HG03196 (cell line): ENCODE data around the gene MPEG1.

ENCODE experiments used
- ATAC-seq: cut with Tn5 transposase; IDR thresholded peaks from one replicate; pipeline ENCODE4 v1.9.1; 2021; ENCODE audit not compliant: unreplicated experiment

MPEG1 gene

GRCh38 chr11:59212744-59213631, at the start of gene MPEG1:
Gene MPEG1, minus strand, starts transcription at chr11:59212927. Its CDS starts 62 bp downstream, at chr11:59212865.
- no peak for ATAC-seq

GRCh38 chr11:59262177-59262818, 49.6 kb upstream of the MPEG1 start:
- no peak for ATAC-seq

GRCh38 chr11:59261150-59261549, 48.4 kb upstream of the MPEG1 start:
- ATAC-seq: no peak

- no peak for ATAC-seq
Measured at GRCh38 chr11:59259867-59260475, 47.2 kb upstream of the MPEG1 start.

GRCh38 chr11:59259047-59259446, 46.3 kb upstream of the MPEG1 start:
- ATAC-seq: no peak

- no peak for ATAC-seq
Measured at GRCh38 chr11:59255281-59255680, 42.6 kb upstream of the MPEG1 start.

GRCh38 chr11:59254286-59254685, 41.6 kb upstream of the MPEG1 start:
- ATAC-seq: no peak

- ATAC-seq: no peak
Measured at GRCh38 chr11:59253001-59253400, 40.3 kb upstream of the MPEG1 start.

GRCh38 chr11:59249535-59249934, 36.8 kb upstream of the MPEG1 start:
- no peak for ATAC-seq

GRCh38 chr11:59247531-59248227, 35.0 kb upstream of the MPEG1 start:
- ATAC-seq: no peak

GRCh38 chr11:59243633-59244032, 30.9 kb upstream of the MPEG1 start:
- ATAC-seq: no peak

GRCh38 chr11:59240322-59240721, 27.6 kb upstream of the MPEG1 start:
- ATAC-seq: no peak

GRCh38 chr11:59226396-59226795, 13.7 kb upstream of the MPEG1 start:
- no peak for ATAC-seq

- ATAC-seq: no peak
Measured at GRCh38 chr11:59225017-59225416, 12.3 kb upstream of the MPEG1 start.

GRCh38 chr11:59224351-59224928, 11.7 kb upstream of the MPEG1 start:
- no peak for ATAC-seq

- no peak for ATAC-seq
Measured at GRCh38 chr11:59223611-59224010, 10.9 kb upstream of the MPEG1 start.

GRCh38 chr11:59223177-59223576, 10.4 kb upstream of the MPEG1 start:
- no peak for ATAC-seq

- no peak for ATAC-seq
Measured at GRCh38 chr11:59222464-59223060, 9.8 kb upstream of the MPEG1 start.

GRCh38 chr11:59221441-59221840, 8.7 kb upstream of the MPEG1 start:
- no peak for ATAC-seq

GRCh38 chr11:59219836-59220235, 7.1 kb upstream of the MPEG1 start:
- no peak for ATAC-seq

- ATAC-seq: no peak
Measured at GRCh38 chr11:59218893-59219292, 6.2 kb upstream of the MPEG1 start.
